Fibroblast of pulmonary artery (primary cell): ENCODE results near the gene LMTK3.

Source experiments
- DNase-seq: peaks from one replicate; pipeline ENCODE4 v3.0.0-alpha.2; 2010; ENCODE audit warnings: low read depth
- H3K4me3 ChIP-seq: replicated peaks from 2 replicates; pipeline ENCODE4 v1.5.1; 2011; ENCODE audit warnings: low read depth, mild to moderate bottlenecking, control low read depth, low read length, moderate library complexity
- CTCF ChIP-seq: IDR thresholded peaks from 2 replicates; pipeline ENCODE4 v1.5.1; 2011; ENCODE audit warnings: mild to moderate bottlenecking, control low read depth, low read length, inconsistent platforms; ENCODE audit errors: missing control alignments

Gene LMTK3

DNA sequence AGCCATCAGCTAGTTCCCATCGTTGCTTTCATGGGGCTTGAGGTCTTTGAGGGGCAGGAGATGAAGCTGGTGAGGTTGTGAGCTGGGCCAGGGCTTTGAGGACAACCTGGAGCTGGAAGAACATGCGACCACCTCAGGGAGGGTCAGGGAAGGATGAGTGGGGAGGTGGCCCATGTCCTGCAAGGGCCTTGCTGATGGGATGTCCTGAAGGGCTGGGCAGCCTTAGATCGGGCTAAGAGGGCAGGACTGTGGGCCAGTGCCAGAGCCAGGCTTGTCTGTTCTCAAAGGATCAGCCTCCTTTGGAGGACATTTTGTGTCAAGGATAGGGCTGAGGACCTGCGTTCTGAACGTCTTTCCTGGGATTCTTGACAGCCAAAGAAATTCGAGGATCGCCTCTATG is 31.9 kb downstream of the LMTK3 start:
- no peak for DNase-seq
- no peak overlapping the region for H3K4me3 ChIP-seq
- TF ChIP-seq CTCF, result no peak

DNA sequence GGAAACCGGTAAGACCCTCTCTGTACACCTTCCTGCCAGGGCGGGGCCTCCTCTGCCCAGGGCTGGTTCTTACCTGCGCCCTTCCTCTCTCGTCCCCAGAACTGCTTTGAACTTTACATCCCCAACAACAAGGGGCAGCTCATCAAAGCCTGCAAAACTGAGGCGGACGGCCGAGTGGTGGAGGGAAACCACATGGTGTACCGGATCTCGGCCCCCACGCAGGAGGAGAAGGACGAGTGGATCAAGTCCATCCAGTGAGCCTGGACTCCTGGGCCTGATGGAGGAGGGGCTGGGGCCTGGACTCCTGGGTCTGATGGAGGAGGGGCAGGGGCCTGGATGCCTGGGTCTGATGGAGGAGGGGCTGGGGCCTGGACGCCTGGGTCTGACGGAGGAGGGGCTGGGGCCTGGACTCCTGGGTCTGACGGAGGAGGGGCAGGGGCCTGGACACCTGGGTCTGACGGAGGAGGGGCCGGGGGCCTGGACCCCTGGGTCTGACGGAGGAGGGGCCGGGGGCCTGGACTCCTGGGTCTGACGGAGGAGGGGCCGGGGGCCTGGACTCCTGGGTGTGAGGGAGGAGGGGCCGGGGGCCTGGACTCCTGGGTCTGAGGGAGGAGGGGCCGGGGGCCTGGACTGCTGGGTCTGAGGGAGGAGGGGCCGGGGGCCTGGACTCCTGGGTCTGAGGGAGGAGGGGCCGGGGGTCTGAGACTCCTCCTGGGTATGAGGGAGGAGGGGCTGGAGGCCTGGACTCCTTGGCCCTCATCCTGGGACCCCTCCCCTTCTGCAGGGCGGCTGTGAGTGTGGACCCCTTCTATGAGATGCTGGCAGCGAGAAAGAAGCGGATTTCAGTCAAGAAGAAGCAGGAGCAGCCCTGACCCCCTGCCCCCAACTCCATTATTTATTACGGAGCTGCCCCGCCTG is 33.0 kb downstream of the LMTK3 start:
- H3K4me3 ChIP-seq, result no peak overlapping the region
- DNase-seq, result no peak
- TF ChIP-seq CTCF, result no peak

GRCh38 chr19:48477698-48478338 is 33.8 kb downstream of the LMTK3 start:
- no peak for TF ChIP-seq CTCF
- no peak for DNase-seq

DNA sequence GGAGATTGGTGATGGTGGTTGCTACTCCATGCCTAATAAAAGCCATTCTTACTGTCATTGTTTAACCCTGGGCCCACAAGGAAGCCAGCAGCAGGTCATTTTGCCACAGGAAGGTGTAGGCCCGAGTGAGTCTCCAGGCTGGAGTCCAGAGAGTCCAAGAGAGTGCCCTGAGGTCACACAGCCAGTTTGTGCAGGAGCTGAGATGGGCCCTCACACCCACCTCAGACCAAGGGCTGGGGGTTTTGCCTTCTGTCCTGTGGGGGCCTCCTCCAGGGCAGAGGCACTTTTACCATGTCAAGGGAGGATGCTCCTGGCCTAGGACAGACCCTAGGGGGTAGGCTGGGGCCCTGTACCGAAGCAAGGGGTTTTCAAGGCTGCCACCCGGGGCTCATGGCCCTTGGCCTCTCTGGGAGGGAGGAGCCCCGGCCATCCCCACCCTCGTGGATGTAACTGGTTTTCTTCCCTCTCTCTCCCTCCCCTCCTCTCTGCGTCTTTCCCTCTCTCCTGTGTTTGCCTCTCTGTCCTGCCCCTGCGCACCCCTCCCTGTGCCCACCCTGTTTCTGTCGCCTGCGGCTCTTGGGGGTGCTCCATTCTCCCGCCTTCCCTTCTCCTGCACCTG is 34.5 kb downstream of the LMTK3 start:
- TF ChIP-seq CTCF, result no peak
- no peak for DNase-seq

More at GRCh38 chr19:48477698-48478338, 33.8 kb downstream of the LMTK3 start:
- no peak overlapping the region for H3K4me3 ChIP-seq

DNA sequence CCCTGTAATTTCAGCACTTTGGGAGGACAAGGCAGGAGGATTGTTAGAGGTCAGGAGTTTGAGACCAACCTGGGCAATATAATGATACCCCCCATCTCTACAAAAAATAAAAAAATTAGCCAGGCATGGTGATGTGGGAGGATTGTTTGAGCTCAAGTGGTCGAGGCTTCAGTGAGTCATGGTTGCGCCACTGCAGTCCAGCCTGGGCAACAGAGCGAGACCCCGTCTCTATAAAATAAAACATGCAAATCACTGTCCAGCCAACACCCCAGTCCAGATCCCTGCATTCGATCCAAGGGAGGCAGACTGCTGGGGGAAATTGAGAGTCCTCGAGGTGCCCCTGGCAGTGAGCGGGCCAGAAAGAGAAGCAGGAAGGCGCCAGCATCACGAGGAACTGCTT is 35.5 kb downstream of the LMTK3 start:
- H3K4me3 ChIP-seq, result no peak overlapping the region
- no peak for DNase-seq
- no peak for TF ChIP-seq CTCF

More for the DNA sequence above, 34.5 kb downstream of the LMTK3 start:
- no peak overlapping the region for H3K4me3 ChIP-seq

GRCh38 chr19:48475369-48476068 is 36.1 kb downstream of the LMTK3 start:
- no peak overlapping the region for H3K4me3 ChIP-seq
- DNase-seq, result no peak
- no peak for TF ChIP-seq CTCF
